Hematopoietic multipotent progenitor cell (in vitro differentiated cells): ENCODE results near the gene KRT14. TPM values are rescaled to one million over a fixed set of nuclear protein-coding genes. Genes with fewer than 3 reads are reported as not detected.
A peak's percentile ranks its signal among the peaks of the same experiment; 100 is the strongest.
"Not testable (repeated sequence)": the region's sequence is repeated elsewhere in the genome, so short reads cannot be mapped to it uniquely, and the experiment has no call there.

Source experiments
- DNase-seq, 3 donors: peaks; one replicate each; pipeline ENCODE4 v3.0.0-alpha.2; 2011 to 2015; ENCODE audit warnings: low read depth in 2 of 3, low spot score in 2 of 3
- total RNA-seq: library from RNA; depleted of rRNA; stranded (reverse); fragments of >200 nt; gene quantifications from one replicate; pipeline ENCODE4 v1.2.3, GENCODE V29; 2012

The KRT14 gene
- total RNA-seq, 1 donor: not detected

GRCh38 chr17:41580244-41580575 is 6.5 kb downstream of the KRT14 start:
- DNase-seq: no peak

GRCh38 chr17:41579484-41580243 is 7.0 kb downstream of the KRT14 start:
- peak; percentile 19 to 89 (median 75) for DNase-seq

- DNase-seq: no peak
Observed at GRCh38 chr17:41578971-41579370, 7.7 kb downstream of the KRT14 start.

GRCh38 chr17:41578538-41578937 is 8.2 kb downstream of the KRT14 start:
- DNase-seq: no peak

- DNase-seq: not testable (repeated sequence)
Observed at GRCh38 chr17:41576740-41577139, 10.0 kb downstream of the KRT14 start.

GRCh38 chr17:41575336-41575735 is 11.4 kb downstream of the KRT14 start:
- no peak for DNase-seq

- DNase-seq: no peak
Observed at GRCh38 chr17:41571561-41572434, 14.9 kb downstream of the KRT14 start, which contains the start of gene KRT9. Gene KRT9, minus strand, starts transcription at chr17:41572059. Its CDS starts 67 bp downstream, at chr17:41571992.

GRCh38 chr17:41567317-41567716 is 19.4 kb downstream of the KRT14 start:
- DNase-seq: no peak

- no peak for DNase-seq
Observed at GRCh38 chr17:41565338-41565737, 21.4 kb downstream of the KRT14 start.

- no peak for DNase-seq
Observed at GRCh38 chr17:41563607-41564170, 23.0 kb downstream of the KRT14 start.

GRCh38 chr17:41561554-41561953 is 25.1 kb downstream of the KRT14 start:
- no peak for DNase-seq

- DNase-seq: no peak
Observed at GRCh38 chr17:41559548-41559947, 27.1 kb downstream of the KRT14 start.

- no peak for DNase-seq
Observed at GRCh38 chr17:41556931-41557330, 29.8 kb downstream of the KRT14 start.

GRCh38 chr17:41556306-41556705 is 30.4 kb downstream of the KRT14 start:
- no peak for DNase-seq

GRCh38 chr17:41555105-41555887 is 31.4 kb downstream of the KRT14 start:
- no peak for DNase-seq

- DNase-seq: no peak
Observed at GRCh38 chr17:41553987-41554680, 32.6 kb downstream of the KRT14 start.

GRCh38 chr17:41553176-41553575 is 33.5 kb downstream of the KRT14 start:
- DNase-seq: no peak

- no peak for DNase-seq
Observed at GRCh38 chr17:41552455-41552854, 34.2 kb downstream of the KRT14 start.

GRCh38 chr17:41551365-41551764 is 35.3 kb downstream of the KRT14 start:
- no peak for DNase-seq

GRCh38 chr17:41549596-41550039 is 37.1 kb downstream of the KRT14 start:
- no peak for DNase-seq
